SK-N-SH treated with all-trans-retinoic acid at 6 μM for 48 hours (cell line): ENCODE data around the gene IZUMO2.

Source experiments
- ARNTL ChIP-seq: fragments of 450-650 bp; formaldehyde crosslinking; IDR thresholded peaks from 2 replicates; pipeline ENCODE4 v1.5.0; 2020; ENCODE audit warnings: low read depth, mild to moderate bottlenecking, moderate library complexity, borderline replicate concordance
- CSDC2 ChIP-seq: fragments of 250-450 bp; sonication (Bioruptor Pico); IDR thresholded peaks from 2 replicates; pipeline ENCODE4 v1.5.0; 2020; ENCODE audit warnings: mild to moderate bottlenecking, moderate library complexity
- ISL1 ChIP-seq: fragments of 250-450 bp; sonication (Bioruptor Pico); IDR thresholded peaks from 2 replicates; pipeline ENCODE4 v2.1.2; 2022; ENCODE audit warnings: mild to moderate bottlenecking, moderate library complexity
- RARB ChIP-seq: fragments of 250-450 bp; sonication (Bioruptor Pico); IDR thresholded peaks from 2 replicates; pipeline ENCODE4 v1.8.0; 2021; ENCODE audit warnings: mild to moderate bottlenecking, moderate library complexity
- TF ChIP-seq, protein P1 (sequence below): fragments of 250-450 bp; sonication (Bioruptor Pico); IDR thresholded peaks from 2 replicates; pipeline ENCODE4 v1.8.0; 2020; ENCODE audit warnings: mild to moderate bottlenecking, moderate library complexity, borderline replicate concordance

DNA sequence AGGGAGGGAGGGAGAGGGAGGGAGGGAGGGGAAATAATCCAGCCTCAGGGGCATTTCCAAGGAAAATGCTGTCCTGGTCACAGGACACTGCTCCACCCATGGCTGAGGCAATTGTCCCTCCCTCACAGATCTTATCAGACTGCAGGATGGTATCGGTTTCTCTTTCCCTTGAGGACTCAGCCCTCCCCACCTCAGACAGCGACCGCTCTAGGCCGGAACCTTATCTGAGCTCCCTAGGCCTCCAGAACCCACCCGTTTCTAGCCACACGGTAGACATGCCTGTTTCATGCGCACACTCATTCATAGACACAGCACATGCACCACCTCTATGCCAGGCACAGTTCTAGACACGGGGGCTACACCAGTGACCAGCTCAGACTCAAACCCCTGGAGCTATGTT lies 10.0 kb upstream of the IZUMO2 start:
- TF ChIP-seq CSDC2 (CRISPR knock-in tag) (no peak), RARB (CRISPR knock-in tag) (no peak), ARNTL (CRISPR knock-in tag) (no peak), ISL1 (CRISPR knock-in tag) (no peak)
- TF ChIP-seq, protein P1, sequence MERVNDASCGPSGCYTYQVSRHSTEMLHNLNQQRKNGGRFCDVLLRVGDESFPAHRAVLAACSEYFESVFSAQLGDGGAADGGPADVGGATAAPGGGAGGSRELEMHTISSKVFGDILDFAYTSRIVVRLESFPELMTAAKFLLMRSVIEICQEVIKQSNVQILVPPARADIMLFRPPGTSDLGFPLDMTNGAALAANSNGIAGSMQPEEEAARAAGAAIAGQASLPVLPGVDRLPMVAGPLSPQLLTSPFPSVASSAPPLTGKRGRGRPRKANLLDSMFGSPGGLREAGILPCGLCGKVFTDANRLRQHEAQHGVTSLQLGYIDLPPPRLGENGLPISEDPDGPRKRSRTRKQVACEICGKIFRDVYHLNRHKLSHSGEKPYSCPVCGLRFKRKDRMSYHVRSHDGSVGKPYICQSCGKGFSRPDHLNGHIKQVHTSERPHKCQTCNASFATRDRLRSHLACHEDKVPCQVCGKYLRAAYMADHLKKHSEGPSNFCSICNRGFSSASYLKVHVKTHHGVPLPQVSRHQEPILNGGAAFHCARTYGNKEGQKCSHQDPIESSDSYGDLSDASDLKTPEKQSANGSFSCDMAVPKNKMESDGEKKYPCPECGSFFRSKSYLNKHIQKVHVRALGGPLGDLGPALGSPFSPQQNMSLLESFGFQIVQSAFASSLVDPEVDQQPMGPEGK = no peak
